Measurements from ENCODE around the gene ACVR1.

ACVR1 gene

DNA sequence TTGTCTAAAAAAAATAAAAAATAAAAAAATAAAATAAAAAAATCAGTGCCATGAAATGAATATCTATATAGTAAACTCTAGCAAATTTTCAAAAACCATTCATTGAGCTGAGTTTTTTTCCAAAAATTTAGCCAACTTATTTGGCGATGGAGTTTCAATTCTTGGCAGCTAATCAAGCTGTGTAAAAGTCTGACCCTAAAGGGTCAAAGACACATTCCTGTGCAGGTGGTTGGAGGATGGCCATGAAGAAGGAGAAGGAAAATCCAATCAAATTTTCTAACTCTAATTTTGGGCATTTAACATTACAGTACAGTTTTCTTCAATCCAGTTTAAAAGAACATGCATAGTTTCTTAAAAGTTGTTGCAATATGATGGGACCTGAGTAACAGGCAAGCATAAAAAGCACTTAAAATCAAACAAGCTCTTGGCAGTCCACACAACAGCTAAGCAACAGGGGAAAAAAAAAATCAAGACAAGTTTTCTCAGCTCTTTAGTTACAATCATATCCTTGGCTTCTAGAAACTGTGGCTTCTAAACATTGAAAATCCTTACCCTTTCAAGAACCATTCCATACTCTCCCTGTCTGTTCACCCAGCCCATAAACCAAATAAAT is 54.5 kb downstream of the ACVR1 start:
- CTCF ChIA-PET, result interaction anchor here (0.9 to 1.8 kb wide), 3 partner anchors 11 to 931 kb away, joined by 3 read pairs; no protein-coding TSS in a partner anchor
- TF ChIP-seq, protein P1, sequence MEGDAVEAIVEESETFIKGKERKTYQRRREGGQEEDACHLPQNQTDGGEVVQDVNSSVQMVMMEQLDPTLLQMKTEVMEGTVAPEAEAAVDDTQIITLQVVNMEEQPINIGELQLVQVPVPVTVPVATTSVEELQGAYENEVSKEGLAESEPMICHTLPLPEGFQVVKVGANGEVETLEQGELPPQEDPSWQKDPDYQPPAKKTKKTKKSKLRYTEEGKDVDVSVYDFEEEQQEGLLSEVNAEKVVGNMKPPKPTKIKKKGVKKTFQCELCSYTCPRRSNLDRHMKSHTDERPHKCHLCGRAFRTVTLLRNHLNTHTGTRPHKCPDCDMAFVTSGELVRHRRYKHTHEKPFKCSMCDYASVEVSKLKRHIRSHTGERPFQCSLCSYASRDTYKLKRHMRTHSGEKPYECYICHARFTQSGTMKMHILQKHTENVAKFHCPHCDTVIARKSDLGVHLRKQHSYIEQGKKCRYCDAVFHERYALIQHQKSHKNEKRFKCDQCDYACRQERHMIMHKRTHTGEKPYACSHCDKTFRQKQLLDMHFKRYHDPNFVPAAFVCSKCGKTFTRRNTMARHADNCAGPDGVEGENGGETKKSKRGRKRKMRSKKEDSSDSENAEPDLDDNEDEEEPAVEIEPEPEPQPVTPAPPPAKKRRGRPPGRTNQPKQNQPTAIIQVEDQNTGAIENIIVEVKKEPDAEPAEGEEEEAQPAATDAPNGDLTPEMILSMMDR (IDR thresholded peaks at IDR 0.05; ENCODE audit: control extremely low read depth, extremely low read depth, low read depth, missing control alignments), result no peak
- POLR2A ChIA-PET, result no interaction called here
- no peak for DNase-seq (ENCODE audit: extremely low spot score)

DNA sequence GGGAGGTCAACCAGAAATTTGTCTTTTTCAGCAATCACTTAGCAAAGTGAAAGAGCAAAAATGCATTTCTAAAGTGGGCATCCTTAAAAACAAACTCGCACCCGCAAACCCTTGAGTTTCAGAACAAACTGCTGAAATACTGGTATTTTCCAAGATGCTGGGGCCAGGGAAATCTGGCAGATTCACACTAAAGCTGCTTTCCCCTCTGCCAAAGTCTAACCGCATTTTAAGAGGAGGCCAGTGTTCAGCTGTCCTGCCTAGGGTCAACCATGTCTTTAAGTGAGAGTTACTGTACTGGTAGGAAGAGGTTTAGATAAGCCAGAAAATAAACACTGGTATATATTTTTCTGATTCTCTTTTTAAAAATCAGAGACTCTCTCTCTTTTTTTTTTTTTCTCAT is 55.9 kb downstream of the ACVR1 start:
- POLR2A ChIA-PET, result no interaction called here
- no peak for DNase-seq (ENCODE audit: extremely low spot score)
- CTCF ChIA-PET, result interaction anchor here (1.8 kb wide), 1 partner anchor 933 kb away, joined by 3 read pairs; no protein-coding TSS in a partner anchor
- TF ChIP-seq, protein P1 (IDR thresholded peaks at IDR 0.05; ENCODE audit: control extremely low read depth, extremely low read depth, low read depth, missing control alignments), result no peak

DNA sequence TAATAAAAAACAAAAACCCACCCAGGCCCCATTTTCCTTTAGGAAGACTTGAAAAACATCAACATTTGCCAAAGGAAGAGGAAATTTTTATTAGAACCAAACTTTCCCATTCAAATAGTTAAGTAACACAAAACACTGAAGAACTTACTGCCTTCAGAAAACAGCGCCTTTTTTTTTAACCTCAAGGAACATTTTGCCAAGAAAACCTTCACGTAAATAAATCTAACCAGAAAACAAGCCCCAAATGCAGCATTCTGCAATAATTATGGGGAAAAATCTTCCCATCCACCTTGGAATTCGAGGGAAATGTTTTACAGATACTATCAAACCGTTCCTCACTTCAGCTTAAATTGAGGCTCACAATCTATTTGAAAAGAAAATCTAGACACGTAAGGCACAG is 56.4 kb downstream of the ACVR1 start:
- TF ChIP-seq, protein P1 (IDR thresholded peaks at IDR 0.05; ENCODE audit: control extremely low read depth, extremely low read depth, low read depth, missing control alignments), result no peak
- ChIA-PET POLR2A (no interaction called here), CTCF (interaction anchor here (1.8 kb wide), 1 partner anchor 933 kb away, joined by 3 read pairs; no protein-coding TSS in a partner anchor)
- DNase-seq (ENCODE audit: extremely low spot score), result no peak

DNA sequence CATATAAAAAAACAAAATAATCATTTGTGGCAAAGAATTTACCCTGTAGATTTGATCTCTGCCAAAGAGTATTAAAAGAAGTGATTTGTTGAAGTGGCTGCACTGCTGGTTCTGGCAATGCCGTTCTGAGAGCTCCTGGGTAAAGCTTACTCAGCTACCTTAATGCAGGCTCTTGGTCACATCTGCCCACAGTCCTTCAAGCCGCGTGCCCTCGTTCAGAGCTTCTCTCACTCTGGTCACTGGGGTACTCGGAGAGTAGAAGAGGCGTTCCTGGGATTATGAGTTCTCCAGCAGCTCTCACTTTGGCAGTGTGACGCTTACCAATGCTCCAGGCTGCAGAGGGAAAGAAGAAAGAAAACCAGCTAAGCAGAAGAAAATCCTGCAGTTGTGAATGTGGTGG is 57.9 kb downstream of the ACVR1 start:
- ChIA-PET CTCF (interaction anchor here (0.8 kb wide), 1 partner anchor 44 kb away, joined by 3 read pairs; no protein-coding TSS in a partner anchor), POLR2A (interaction anchor here (0.7 kb wide), 2 partner anchors 444 to 575 kb away, joined by 3 read pairs; no protein-coding TSS in a partner anchor)
- DNase-seq (ENCODE audit: extremely low spot score), result no peak
- TF ChIP-seq, protein P1 (IDR thresholded peaks at IDR 0.05; ENCODE audit: control extremely low read depth, extremely low read depth, low read depth, missing control alignments), result no peak

DNA sequence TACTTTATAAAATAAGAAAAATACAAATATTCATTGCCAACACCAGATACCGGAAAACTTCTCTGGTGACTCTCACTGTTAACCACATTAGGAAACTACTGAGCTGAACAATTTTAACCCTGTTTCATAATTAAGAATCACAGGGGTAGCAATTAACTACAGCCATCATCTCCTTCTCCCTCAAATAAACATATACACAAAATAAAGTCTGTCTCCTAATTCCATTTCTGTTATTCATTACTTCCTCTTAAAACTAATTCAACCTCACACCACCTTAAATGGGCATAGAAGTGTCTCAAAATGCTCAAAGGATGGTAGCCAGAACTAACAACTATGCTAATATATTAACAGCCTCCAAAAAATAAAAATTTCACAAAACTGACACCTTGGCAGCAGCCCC is 60.7 kb downstream of the ACVR1 start:
- TF ChIP-seq, protein P1 (IDR thresholded peaks at IDR 0.05; ENCODE audit: control extremely low read depth, extremely low read depth, low read depth, missing control alignments), result no peak
- ChIA-PET POLR2A (no interaction called here), CTCF (no interaction called here)
- DNase-seq (ENCODE audit: extremely low spot score), result no peak

DNA sequence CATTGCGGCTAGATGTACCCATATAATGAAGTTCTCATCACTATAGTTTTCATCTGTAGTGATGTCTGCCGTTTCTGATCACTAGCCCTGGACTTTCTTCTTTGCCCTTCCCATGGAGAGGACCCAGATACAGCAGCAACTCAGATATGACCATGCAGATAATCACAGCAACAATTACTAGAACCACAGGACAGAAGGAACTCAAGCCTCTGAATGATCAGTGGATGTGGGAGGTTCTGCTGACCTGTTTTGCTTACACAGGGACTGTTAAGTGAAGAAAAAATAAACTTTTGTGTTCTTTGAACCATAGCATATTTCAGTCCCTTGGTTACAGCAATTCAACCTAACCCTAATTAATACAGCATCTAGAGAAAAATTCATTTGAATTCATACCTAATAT is 62.7 kb downstream of the ACVR1 start:
- POLR2A ChIA-PET, result no interaction called here
- no peak for DNase-seq (ENCODE audit: extremely low spot score)
- CTCF ChIA-PET, result no interaction called here
- TF ChIP-seq, protein P1 (IDR thresholded peaks at IDR 0.05; ENCODE audit: control extremely low read depth, extremely low read depth, low read depth, missing control alignments), result no peak

Data from GM10248 (cell line).